SU-DHL-6 (cell line): Measurements from ENCODE around the gene PDE3A.

Source experiments
- EZH2phosphoT487 ChIP-seq: fragments of 200-600 bp; sonication (generic), shearing (Covaris generic); conservative IDR thresholded peaks from 2 replicates; pipeline ENCODE4 v1.6.1; 2018; ENCODE audit warnings: mild to moderate bottlenecking, antibody characterized with exemption, low read length, moderate library complexity, mixed read lengths
- TF ChIP-seq, protein P1 (sequence below): fragments of 200-600 bp; sonication (generic); IDR thresholded peaks from one replicate; pipeline ENCODE4 v1.5.1; 2017; ENCODE audit warnings: antibody characterized with exemption, mild to moderate bottlenecking, low read length, moderate library complexity; ENCODE audit not compliant: insufficient read depth, poor library complexity, severe bottlenecking

DNA sequence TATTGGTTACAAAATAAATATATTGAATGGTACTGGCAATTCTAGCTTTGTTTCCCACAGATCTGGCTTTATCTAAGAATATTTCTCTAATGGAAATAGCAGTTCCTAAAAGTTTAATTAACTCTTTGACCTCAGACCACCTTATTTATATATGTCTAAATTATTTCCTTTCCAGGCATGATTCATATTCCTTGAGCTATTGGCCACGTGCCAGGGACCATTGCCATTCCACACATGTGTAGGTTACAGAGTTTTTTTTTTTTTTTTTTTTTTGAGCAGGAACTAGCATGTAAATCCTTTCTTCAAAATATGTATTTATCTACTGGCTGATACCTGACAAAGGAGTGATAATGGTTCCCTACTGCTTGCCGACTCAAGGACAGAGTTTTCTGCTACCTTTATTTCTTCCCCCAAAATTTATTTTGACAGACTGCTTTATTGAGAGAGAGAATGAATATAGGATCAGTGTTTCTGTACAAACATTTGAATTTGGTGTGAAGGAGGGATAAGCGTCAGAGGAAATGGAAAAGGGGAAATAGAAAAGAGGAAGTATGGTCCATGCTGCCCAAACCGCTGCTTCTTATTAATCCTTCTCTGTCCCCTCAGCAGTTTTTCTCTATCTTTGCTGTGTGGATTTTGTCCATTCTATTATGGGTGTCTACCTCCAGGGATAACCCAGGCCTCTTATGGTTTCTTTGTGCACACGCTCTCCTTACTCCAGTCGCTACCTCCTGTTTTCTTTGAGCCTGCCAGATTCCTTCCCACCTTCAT lies 36.4 kb downstream of the PDE3A start:
- TF ChIP-seq, protein P1, sequence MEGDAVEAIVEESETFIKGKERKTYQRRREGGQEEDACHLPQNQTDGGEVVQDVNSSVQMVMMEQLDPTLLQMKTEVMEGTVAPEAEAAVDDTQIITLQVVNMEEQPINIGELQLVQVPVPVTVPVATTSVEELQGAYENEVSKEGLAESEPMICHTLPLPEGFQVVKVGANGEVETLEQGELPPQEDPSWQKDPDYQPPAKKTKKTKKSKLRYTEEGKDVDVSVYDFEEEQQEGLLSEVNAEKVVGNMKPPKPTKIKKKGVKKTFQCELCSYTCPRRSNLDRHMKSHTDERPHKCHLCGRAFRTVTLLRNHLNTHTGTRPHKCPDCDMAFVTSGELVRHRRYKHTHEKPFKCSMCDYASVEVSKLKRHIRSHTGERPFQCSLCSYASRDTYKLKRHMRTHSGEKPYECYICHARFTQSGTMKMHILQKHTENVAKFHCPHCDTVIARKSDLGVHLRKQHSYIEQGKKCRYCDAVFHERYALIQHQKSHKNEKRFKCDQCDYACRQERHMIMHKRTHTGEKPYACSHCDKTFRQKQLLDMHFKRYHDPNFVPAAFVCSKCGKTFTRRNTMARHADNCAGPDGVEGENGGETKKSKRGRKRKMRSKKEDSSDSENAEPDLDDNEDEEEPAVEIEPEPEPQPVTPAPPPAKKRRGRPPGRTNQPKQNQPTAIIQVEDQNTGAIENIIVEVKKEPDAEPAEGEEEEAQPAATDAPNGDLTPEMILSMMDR = no peak
- no peak for TF ChIP-seq EZH2phosphoT487
